CD14-positive monocyte (primary cell): Measurements from ENCODE around the gene WDR43. TPM values are rescaled to one million over a fixed set of nuclear protein-coding genes. Genes with fewer than 3 reads are reported as not detected.
A peak's percentile ranks its signal among the peaks of the same experiment; 100 is the strongest.

ENCODE experiments used
- DNase-seq, 3 donors: peaks; one replicate each; pipeline ENCODE4 v3.0.0-alpha.2; 2011 to 2022
- H2AFZ ChIP-seq: 2 replicates; pipeline ENCODE4 v1.6.0; 2012; ENCODE audit warnings: mild to moderate bottlenecking, low read depth, low read length, inconsistent platforms; ENCODE audit not compliant: insufficient read depth, poor library complexity, severe bottlenecking
- H3K27ac ChIP-seq, 2 donors: 1 replicate in 1 of 2; 2 replicates in 1 of 2; pipeline ENCODE4 v1.5.1; 2012 to 2013; ENCODE audit warnings: low read length in 2 of 2, control low read depth in 1 of 2, inconsistent platforms in 1 of 2, low read depth in 1 of 2, mild to moderate bottlenecking in 1 of 2
- H3K27me3 ChIP-seq, 2 donors: one replicate each; pipeline versions ENCODE4 v1.6.0 to v1.6.1; 2011 to 2013; ENCODE audit warnings: low read length in 2 of 2; ENCODE audit not compliant: control insufficient read depth in 2 of 2, insufficient read depth in 2 of 2
- H3K36me3 ChIP-seq, 2 donors: replicated peaks in 1 of 2; 1 replicate in 1 of 2; 2 replicates in 1 of 2; pipeline versions ENCODE4 v1.5.1 to v1.6.1; 2012 to 2013; ENCODE audit warnings: low read length in 2 of 2, control low read depth in 1 of 2, inconsistent platforms in 1 of 2, mild to moderate bottlenecking in 1 of 2; ENCODE audit not compliant: insufficient read depth in 2 of 2, control insufficient read depth in 1 of 2
- H3K4me1 ChIP-seq, 2 donors: 1 replicate in 1 of 2; 2 replicates in 1 of 2; pipeline versions ENCODE4 v1.5.1 to v1.6.1; 2012 to 2013; ENCODE audit warnings: low read length in 2 of 2, control low read depth in 1 of 2, inconsistent platforms in 1 of 2, mild to moderate bottlenecking in 1 of 2, moderate library complexity in 1 of 2; ENCODE audit not compliant: insufficient read depth in 2 of 2, control insufficient read depth in 1 of 2
- H3K4me2 ChIP-seq: replicated peaks from 2 replicates; pipeline ENCODE3; 2012; ENCODE audit warnings: low read length, moderate library complexity, mild to moderate bottlenecking; ENCODE audit not compliant: poor library complexity, severe bottlenecking; ENCODE audit errors: extremely low read depth
- H3K4me3 ChIP-seq, 3 experiments: fragments of 200-600 bp in 1 of 3; sonication (generic) in 1 of 3; replicated peaks in 1 of 3; 1 replicate in 2 of 3; 2 replicates in 1 of 3; pipeline ENCODE4 v1.5.1; 2011 to 2013; ENCODE audit warnings: low read length in 3 of 3, mild to moderate bottlenecking in 3 of 3, control low read depth in 2 of 3, low read depth in 2 of 3, inconsistent platforms in 1 of 3, moderate library complexity in 1 of 3
- H3K79me2 ChIP-seq: 2 replicates; pipeline ENCODE4 v1.6.0; 2012; ENCODE audit warnings: mild to moderate bottlenecking, control low read depth, inconsistent platforms, low read length, moderate library complexity; ENCODE audit not compliant: insufficient read depth
- H3K9ac ChIP-seq: 2 replicates; pipeline ENCODE4 v1.6.0; 2017; ENCODE audit warnings: low read length, mild to moderate bottlenecking; ENCODE audit not compliant: insufficient read depth, poor library complexity, severe bottlenecking
- H3K9me3 ChIP-seq, 2 donors: replicated peaks in 1 of 2; 1 replicate in 1 of 2; 2 replicates in 1 of 2; pipeline versions ENCODE4 v1.5.1 to v1.6.1; 2012 to 2013; ENCODE audit warnings: low read length in 2 of 2, control low read depth in 1 of 2; ENCODE audit not compliant: control insufficient read depth in 1 of 2, insufficient read depth in 1 of 2
- H4K20me1 ChIP-seq: 2 replicates; pipeline ENCODE4 v1.6.0; 2012; ENCODE audit warnings: mild to moderate bottlenecking, low read length, control low read depth, moderate library complexity; ENCODE audit not compliant: insufficient read depth
- H3K27ac Mint-ChIP-seq, 7 donors: one replicate each; pipeline ENCODE4 v1.8.0; 2020; ENCODE audit warnings: mild to moderate bottlenecking in 7 of 7, mixed read lengths in 7 of 7, moderate library complexity in 6 of 7, inconsistent platforms in 2 of 7
- H3K27me3 Mint-ChIP-seq, 3 donors: one replicate each; pipeline ENCODE4 v1.8.0; 2021 to 2022; ENCODE audit warnings: low read depth in 3 of 3, mild to moderate bottlenecking in 3 of 3, mixed read lengths in 3 of 3, moderate library complexity in 3 of 3, inconsistent platforms in 1 of 3
- H3K36me3 Mint-ChIP-seq, 2 donors: one replicate each; pipeline ENCODE4 v1.8.0; 2020; ENCODE audit warnings: mixed read lengths in 2 of 2, inconsistent platforms in 1 of 2, mild to moderate bottlenecking in 1 of 2
- H3K4me1 Mint-ChIP-seq: one replicate; pipeline ENCODE4 v1.8.0; 2020; ENCODE audit warnings: mild to moderate bottlenecking, mixed read lengths
- H3K4me3 Mint-ChIP-seq, 2 donors: one replicate each; pipeline ENCODE4 v1.8.0; 2020; ENCODE audit warnings: mild to moderate bottlenecking in 2 of 2, mixed read lengths in 2 of 2, moderate library complexity in 1 of 2
- H3K9me3 Mint-ChIP-seq, 7 donors: one replicate each; pipeline ENCODE4 v1.8.0; 2020 to 2022; ENCODE audit warnings: mixed read lengths in 7 of 7, mild to moderate bottlenecking in 6 of 7, moderate library complexity in 6 of 7, inconsistent platforms in 2 of 7
- CTCF ChIP-seq: fragments of 200-600 bp; IDR thresholded peaks from one replicate; pipeline ENCODE4 v1.8.0; 2022; ENCODE audit warnings: antibody characterized with exemption, mild to moderate bottlenecking
- WGBS: methylation state at CpG from one replicate; pipeline ENCODE4 v1.1.5; 2013; ENCODE audit warnings: missing lambda C conversion rate; ENCODE audit not compliant: insufficient coverage; 5-methylcytosine and 5-hydroxymethylcytosine counted together
- intact Hi-C, 2 donors: fragments of 100-400 bp; cut with micrococcal nuclease; formaldehyde crosslinking; loops; one replicate each; pipeline versions ENCODE4 v1.15.0 to v1.15.1; 2023
- polyA plus RNA-seq, 3 donors: library from polyadenylated mRNA; depleted of rRNA in 1 of 3; unstranded in 2 of 3; stranded (reverse) in 1 of 3; fragments of 300-500 nt in 2 of 3; fragments of >200 nt in 1 of 3; fragmentation: Illumina TruSeq in 2 of 3; gene quantifications; 1 replicate in 2 of 3; 2 replicates in 1 of 3; pipeline ENCODE4 v1.2.3, GENCODE V29; 2012 to 2021

The WDR43 gene
- polyA plus RNA-seq, 3 donors: 12.2 to 19.2 (median 16.1) TPM

- Mint-ChIP-seq H3K4me1 (no peaks in the 10 kb centered on the region), H3K27ac (no peak overlapping the region), H3K36me3 (no peaks in the 10 kb centered on the region), H3K4me3 (no peak overlapping the region), H3K27me3 (peaks cover 0 to 1% (median 0%) of the 10 kb centered on the region in 3 donors), H3K9me3 (no peaks in the 10 kb centered on the region)
- intact Hi-C loops: loop anchor here in 1 of 2 donors (10.0 kb wide), 2 partner anchors 55 to 865 kb away; no protein-coding TSS in a partner anchor
- Histone ChIP-seq H3K4me1 (no peaks in the 10 kb centered on the region), H4K20me1 (no peaks in the 10 kb centered on the region), H3K4me2 (no peak overlapping the region), H3K9ac (no peak overlapping the region), H3K79me2 (no peaks in the 10 kb centered on the region), H3K36me3 (no peaks in the 10 kb centered on the region), H3K9me3 (no peaks in the 10 kb centered on the region), H2AFZ (no peak overlapping the region), H3K27ac (no peak overlapping the region), H3K27me3 (no peaks in the 10 kb centered on the region), H3K4me3 (no peak overlapping the region)
- no peak for TF ChIP-seq CTCF
- WGBS: 86% methylated on average over 11 of the region's 13 CpGs
- DNase-seq: no peak
Observed at GRCh38 chr2:28979576-28980366, 85.3 kb downstream of the WDR43 start.

GRCh38 chr2:28980368-28981015, 86.0 kb downstream of the WDR43 start:
- no peaks in the 10 kb centered on the region for H3K4me1 Mint-ChIP-seq
- no peaks in the 10 kb centered on the region for H3K9me3 ChIP-seq
- H3K36me3 ChIP-seq: no peaks in the 10 kb centered on the region
- H3K27me3 ChIP-seq: no peaks in the 10 kb centered on the region
- intact Hi-C loops: loop anchor here in 1 of 2 donors (10.0 kb wide), 1 partner anchor 54 kb away; no protein-coding TSS in a partner anchor
- H4K20me1 ChIP-seq: no peaks in the 10 kb centered on the region
- 50% methylated on average over 2 of the region's 3 CpGs for WGBS
- H3K27ac ChIP-seq: no peak overlapping the region
- no peak for DNase-seq
- no peak overlapping the region for H3K4me3 Mint-ChIP-seq
- H3K4me2 ChIP-seq: no peak overlapping the region
- H3K27ac Mint-ChIP-seq: peak overlapping the region in 1 of 7 donors; percentile 42
- no peak overlapping the region for H2AFZ ChIP-seq
- no peaks in the 10 kb centered on the region for H3K79me2 ChIP-seq
- H3K36me3 Mint-ChIP-seq: no peaks in the 10 kb centered on the region
- peaks cover 0 to 3% (median 0%) of the 10 kb centered on the region in 7 donors for H3K9me3 Mint-ChIP-seq
- H3K4me1 ChIP-seq: no peaks in the 10 kb centered on the region
- no peak overlapping the region for H3K9ac ChIP-seq
- TF ChIP-seq CTCF: no peak
- H3K27me3 Mint-ChIP-seq: peaks cover 0 to 1% (median 0%) of the 10 kb centered on the region in 3 donors
- no peak overlapping the region for H3K4me3 ChIP-seq
